ENCODE measurements around the gene RCAN3.
"Not testable (repeated sequence)": the region's sequence is repeated elsewhere in the genome, so short reads cannot be mapped to it uniquely, and the experiment has no call there.

The RCAN3 gene

GRCh38 chr1:24500448-24501048 lies 2.1 kb upstream of the RCAN3 start:
- H3K4me3 Mint-ChIP-seq: no peak overlapping the region
- peaks cover 60% of the 10 kb centered on the region for H3K4me1 Mint-ChIP-seq
- peak overlapping the region; percentile 97 for H3K27ac Mint-ChIP-seq
- H3K27me3 Mint-ChIP-seq: no peaks in the 10 kb centered on the region
- peaks cover 3% of the 10 kb centered on the region for H3K36me3 Mint-ChIP-seq
- H3K9me3 Mint-ChIP-seq: peaks cover 7% of the 10 kb centered on the region

- peaks cover 68% of the 10 kb centered on the region for H3K4me1 Mint-ChIP-seq
- H3K36me3 Mint-ChIP-seq: peaks cover 3% of the 10 kb centered on the region
- H3K4me3 Mint-ChIP-seq: peak overlapping the region; percentile 85
- peak overlapping the region; percentile 97 for H3K27ac Mint-ChIP-seq
- H3K9me3 Mint-ChIP-seq: peaks cover 7% of the 10 kb centered on the region
- no peaks in the 10 kb centered on the region for H3K27me3 Mint-ChIP-seq
Observed at GRCh38 chr1:24501371-24502064, 1.1 kb upstream of the RCAN3 start.

DNA sequence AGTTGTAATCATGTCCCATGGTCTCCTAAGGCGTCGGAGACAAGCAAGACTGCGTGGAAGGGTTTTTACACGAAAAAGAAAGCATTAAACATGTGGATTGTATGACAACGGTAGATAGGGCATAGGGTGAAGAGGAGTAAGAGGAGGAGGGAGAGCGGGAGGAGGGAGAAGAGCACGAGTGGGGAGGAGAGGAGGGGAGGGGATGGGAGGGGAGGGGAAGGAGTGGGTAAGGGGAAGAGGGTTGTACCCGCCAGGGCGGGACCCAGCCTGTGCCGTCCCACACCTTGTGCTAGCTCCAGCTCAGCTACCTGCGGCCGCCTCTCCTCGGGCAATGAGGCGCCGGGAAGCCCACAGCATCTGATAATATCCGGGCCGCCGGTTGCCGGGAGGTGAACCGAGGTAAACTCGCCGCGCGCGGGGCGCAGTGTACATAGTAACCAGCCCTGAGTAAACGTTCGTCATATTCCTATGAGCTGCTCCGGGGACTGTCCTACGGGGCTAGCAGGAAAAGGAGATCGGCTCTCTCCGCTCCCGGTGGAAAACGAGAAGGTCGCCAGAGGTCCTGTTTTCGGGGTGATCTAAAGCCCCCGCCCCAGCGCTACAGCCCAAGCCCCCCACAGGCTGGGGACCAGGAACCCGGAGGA lies 449 bp upstream of the RCAN3 start:
- H3K27me3 Mint-ChIP-seq: no peaks in the 10 kb centered on the region
- peaks cover 7% of the 10 kb centered on the region for H3K9me3 Mint-ChIP-seq
- H3K36me3 Mint-ChIP-seq: peaks cover 3% of the 10 kb centered on the region
- H3K4me1 Mint-ChIP-seq: peaks cover 72% of the 10 kb centered on the region
- peak overlapping the region; percentile 97 for H3K27ac Mint-ChIP-seq
- H3K4me3 Mint-ChIP-seq: peak overlapping the region; percentile 85

GRCh38 chr1:24503059-24503751 lies 569 bp downstream of the RCAN3 start:
- Mint-ChIP-seq H3K27me3 (no peaks in the 10 kb centered on the region), H3K4me1 (peaks cover 79% of the 10 kb centered on the region), H3K27ac (peak overlapping the region; percentile 99), H3K9me3 (peaks cover 7% of the 10 kb centered on the region), H3K4me3 (peak overlapping the region; percentile 99), H3K36me3 (peaks cover 3% of the 10 kb centered on the region)

- Mint-ChIP-seq H3K4me1 (peaks cover 79% of the 10 kb centered on the region), H3K36me3 (peaks cover 5% of the 10 kb centered on the region), H3K4me3 (peak overlapping the region; percentile 99), H3K27me3 (no peaks in the 10 kb centered on the region), H3K27ac (peak overlapping the region; percentile 99), H3K9me3 (peaks cover 5% of the 10 kb centered on the region)
Observed at GRCh38 chr1:24503870-24504523, 1.4 kb downstream of the RCAN3 start.

DNA sequence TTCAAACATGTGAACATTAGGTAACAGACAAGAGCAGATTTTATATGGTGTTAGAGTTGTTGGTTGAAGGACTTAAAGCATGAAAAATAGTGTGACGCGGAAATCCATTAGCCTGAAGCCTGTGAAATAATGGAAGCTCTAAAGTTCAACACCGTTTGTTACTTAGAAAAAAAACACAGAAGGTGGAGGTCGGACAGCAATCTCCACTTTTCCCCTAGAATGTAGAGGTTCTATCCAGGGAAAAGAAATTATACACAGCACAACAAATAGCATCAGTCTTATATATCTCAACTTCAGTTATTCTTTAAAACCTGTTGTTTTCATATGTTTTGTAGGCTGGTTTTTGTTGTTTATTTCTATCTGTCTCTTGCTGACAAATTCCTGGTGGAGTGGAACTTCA lies 1.9 kb downstream of the RCAN3 start:
- no peaks in the 10 kb centered on the region for H3K9me3 Mint-ChIP-seq
- peaks cover 1% of the 10 kb centered on the region for H3K36me3 Mint-ChIP-seq
- H3K4me3 Mint-ChIP-seq: peak overlapping the region; percentile 99
- H3K4me1 Mint-ChIP-seq: peaks cover 79% of the 10 kb centered on the region
- H3K27me3 Mint-ChIP-seq: no peaks in the 10 kb centered on the region
- H3K27ac Mint-ChIP-seq: peak overlapping the region; percentile 99

GRCh38 chr1:24505816-24506215 lies 3.2 kb downstream of the RCAN3 start:
- Mint-ChIP-seq H3K9me3 (no peaks in the 10 kb centered on the region), H3K4me3 (peak overlapping the region; percentile 82), H3K36me3 (peaks cover 5% of the 10 kb centered on the region), H3K4me1 (peaks cover 81% of the 10 kb centered on the region), H3K27ac (peak overlapping the region; percentile 99), H3K27me3 (no peaks in the 10 kb centered on the region)

- Mint-ChIP-seq H3K27ac (peak overlapping the region; percentile 98), H3K4me1 (peaks cover 80% of the 10 kb centered on the region), H3K27me3 (no peaks in the 10 kb centered on the region), H3K36me3 (peaks cover 8% of the 10 kb centered on the region), H3K4me3 (peak overlapping the region; percentile 82), H3K9me3 (no peaks in the 10 kb centered on the region)
Observed at GRCh38 chr1:24506691-24507381, 4.2 kb downstream of the RCAN3 start.

- no peaks in the 10 kb centered on the region for H3K27me3 Mint-ChIP-seq
- H3K4me3 Mint-ChIP-seq: peak overlapping the region; percentile 82
- peaks cover 9% of the 10 kb centered on the region for H3K36me3 Mint-ChIP-seq
- peak overlapping the region; percentile 98 for H3K27ac Mint-ChIP-seq
- H3K4me1 Mint-ChIP-seq: peaks cover 85% of the 10 kb centered on the region
- no peaks in the 10 kb centered on the region for H3K9me3 Mint-ChIP-seq
Observed at GRCh38 chr1:24507405-24507804, 4.8 kb downstream of the RCAN3 start.

- Mint-ChIP-seq H3K36me3 (peaks cover 9% of the 10 kb centered on the region), H3K4me3 (peak overlapping the region; percentile 42), H3K9me3 (no peaks in the 10 kb centered on the region), H3K27me3 (no peaks in the 10 kb centered on the region), H3K27ac (peak overlapping the region; percentile 98), H3K4me1 (peaks cover 89% of the 10 kb centered on the region)
Observed at GRCh38 chr1:24508911-24509310, 6.3 kb downstream of the RCAN3 start.

DNA sequence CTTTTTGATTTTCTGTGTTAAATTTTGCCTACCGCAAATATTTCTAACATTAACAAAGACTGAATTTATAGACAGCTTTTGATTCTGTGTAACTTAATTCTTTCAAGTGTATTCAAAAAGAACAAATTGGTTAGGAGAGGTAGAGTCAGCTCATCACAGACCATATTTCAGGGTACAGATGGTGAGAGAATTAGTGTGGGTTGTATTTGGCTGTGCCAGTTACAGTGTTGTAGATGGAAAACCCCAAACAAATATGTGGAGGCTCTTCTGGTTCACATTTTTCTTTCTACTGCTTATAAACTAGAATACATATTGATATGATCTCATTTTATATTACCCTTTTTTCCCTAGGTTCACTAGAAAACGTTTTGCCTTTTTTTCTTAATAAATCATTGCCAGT lies 11.1 kb downstream of the RCAN3 start:
- no peaks in the 10 kb centered on the region for H3K27me3 Mint-ChIP-seq
- H3K9me3 Mint-ChIP-seq: no peaks in the 10 kb centered on the region
- H3K4me1 Mint-ChIP-seq: peaks cover 85% of the 10 kb centered on the region
- peak overlapping the region; percentile 92 for H3K27ac Mint-ChIP-seq
- peaks cover 12% of the 10 kb centered on the region for H3K36me3 Mint-ChIP-seq
- H3K4me3 Mint-ChIP-seq: peak overlapping the region; percentile 45

DNA sequence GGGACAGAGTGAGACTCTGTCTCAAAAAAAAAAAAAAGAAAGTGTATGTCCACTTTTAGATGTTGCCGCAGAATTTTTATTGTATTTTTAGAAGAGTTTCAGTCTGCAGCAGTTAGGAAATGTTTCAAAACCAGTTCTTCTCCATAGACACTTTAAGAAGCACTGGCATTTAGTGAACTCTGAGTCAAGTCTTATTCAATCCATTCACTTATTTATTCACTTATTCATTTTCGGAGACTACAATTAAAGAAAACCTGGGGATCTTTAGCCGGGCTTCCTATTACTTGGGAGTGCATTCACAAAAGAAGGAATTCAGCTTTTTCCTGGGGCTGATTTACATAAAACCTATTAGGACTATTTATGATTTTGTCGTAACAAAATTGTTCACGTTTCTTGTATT lies 12.3 kb downstream of the RCAN3 start:
- H3K9me3 Mint-ChIP-seq: peaks cover under 1% of the 10 kb centered on the region

GRCh38 chr1:24515671-24516209 lies 13.1 kb downstream of the RCAN3 start:
- not testable (repeated sequence) for H3K27me3 Mint-ChIP-seq
- peak overlapping the region; percentile 72 for H3K27ac Mint-ChIP-seq

More for the DNA sequence above, 12.3 kb downstream of the RCAN3 start:
- Mint-ChIP-seq H3K27me3 (no peaks in the 10 kb centered on the region), H3K36me3 (peaks cover 16% of the 10 kb centered on the region), H3K4me3 (no peak overlapping the region), H3K4me1 (peaks cover 85% of the 10 kb centered on the region), H3K27ac (peak overlapping the region; percentile 72)

DNA sequence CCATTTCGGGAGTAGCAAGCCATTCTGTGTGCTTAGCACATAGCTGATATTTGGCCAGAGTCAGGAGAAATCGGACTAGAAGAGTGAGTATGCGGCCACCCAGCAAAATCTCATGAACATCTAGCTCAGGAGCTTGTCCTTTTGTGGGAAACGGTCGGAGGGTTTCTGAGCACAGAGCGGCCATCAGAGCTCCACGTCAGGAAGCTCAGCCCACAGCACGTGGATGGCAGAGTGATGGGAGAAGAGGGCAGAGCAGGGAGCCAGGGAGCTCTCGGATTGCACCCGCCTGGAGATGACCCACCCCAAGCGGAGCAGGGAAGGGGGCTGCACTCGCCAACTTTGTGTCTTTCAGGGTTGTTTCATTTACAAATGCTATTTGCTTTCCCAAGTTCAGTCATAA lies 13.9 kb downstream of the RCAN3 start:
- Mint-ChIP-seq H3K4me3 (no peak overlapping the region), H3K4me1 (peaks cover 83% of the 10 kb centered on the region), H3K27ac (peak overlapping the region; percentile 53), H3K36me3 (peaks cover 19% of the 10 kb centered on the region), H3K27me3 (no peaks in the 10 kb centered on the region), H3K9me3 (peaks cover 6% of the 10 kb centered on the region)

More at GRCh38 chr1:24515671-24516209, 13.1 kb downstream of the RCAN3 start:
- H3K4me3 Mint-ChIP-seq: peak overlapping the region; percentile 12
- H3K4me1 Mint-ChIP-seq: peaks cover 83% of the 10 kb centered on the region
- not testable (repeated sequence) for H3K9me3 Mint-ChIP-seq
- peaks cover 19% of the 10 kb centered on the region for H3K36me3 Mint-ChIP-seq

All from activated naive CD4-positive, alpha-beta T cell treated with anti-CD3 and anti-CD28 coated beads, Interleukin-2, amount 50 U/mL, for 24 hours (primary cell).